HK-2 (cell line): Measurements from ENCODE around the gene RPS2.

Source experiments
- DNase-seq: peaks from one replicate; pipeline ENCODE4 v3.0.0-alpha.2; 2018; ENCODE audit not compliant: unreplicated experiment

Gene RPS2

GRCh38 chr16:1919327-1919998, 45.2 kb downstream of the RPS2 start:
- DNase-seq = no peak

GRCh38 chr16:1918351-1919326, 46.0 kb downstream of the RPS2 start, which contains the start of gene HS3ST6:
TSS of gene HS3ST6 (minus strand) at chr16:1918415. CDS start at chr16:1918323, 92 bp downstream.
- DNase-seq = no peak

GRCh38 chr16:1917665-1918350, 46.8 kb downstream of the RPS2 start:
- no peak for DNase-seq

GRCh38 chr16:1917056-1917664, 47.5 kb downstream of the RPS2 start:
- no peak for DNase-seq

- DNase-seq = no peak
Observed at GRCh38 chr16:1916640-1916990, 48.0 kb downstream of the RPS2 start.

- no peak for DNase-seq
Observed at GRCh38 chr16:1915732-1916639, 48.6 kb downstream of the RPS2 start.

GRCh38 chr16:1914988-1915387, 49.6 kb downstream of the RPS2 start:
- DNase-seq = no peak

GRCh38 chr16:1914084-1914608, 50.5 kb downstream of the RPS2 start:
- DNase-seq = no peak

GRCh38 chr16:1913327-1914083, 51.1 kb downstream of the RPS2 start:
- no peak for DNase-seq

GRCh38 chr16:1912215-1912543, 52.4 kb downstream of the RPS2 start:
- DNase-seq = no peak
